ENCODE measurements around the gene ZFX. TPM values are rescaled to one million over a fixed set of nuclear protein-coding genes. Genes with fewer than 3 reads are reported as not detected.

The ZFX gene
- total and polyA plus RNA-seq, 8 donors, result 4.4 to 40.3 (median 23.9) TPM

DNA sequence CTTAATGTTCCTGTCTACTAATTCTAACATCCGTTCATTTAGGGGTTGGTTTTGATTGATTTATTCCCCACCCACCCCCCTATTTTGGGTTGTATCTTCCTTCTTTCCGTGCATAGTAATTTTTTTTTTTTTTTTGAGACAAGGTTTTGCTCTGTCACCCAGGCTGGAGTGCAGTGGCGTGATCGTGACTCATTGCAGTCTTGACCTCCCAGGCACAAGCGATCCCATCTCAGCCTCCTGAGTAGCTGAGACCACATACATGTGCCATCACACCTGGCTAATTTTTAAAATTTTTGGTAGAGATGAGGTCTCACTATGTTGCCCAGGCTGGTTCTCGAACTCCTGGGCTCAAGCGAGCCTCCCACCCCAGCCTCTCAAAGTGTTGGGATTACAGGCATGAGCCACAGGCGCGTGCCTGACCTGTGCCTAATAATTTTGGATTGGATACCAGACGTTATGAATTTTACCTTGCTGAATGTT lies 79.9 kb downstream of the ZFX start:
- H3K36me3 ChIP-seq, result no peaks in the 10 kb centered on the region
- FAIRE-seq (no peak), ATAC-seq (peak; percentile 67 to 77 (median 70)), DNase-seq (peak in 3 of 6 donors; percentile 13 to 28 (median 20))
- no peaks in the 10 kb centered on the region for H3K9me3 ChIP-seq
- intact Hi-C loops (cut with DNase I), result no loop called here
- TF ChIP-seq, protein P1, sequence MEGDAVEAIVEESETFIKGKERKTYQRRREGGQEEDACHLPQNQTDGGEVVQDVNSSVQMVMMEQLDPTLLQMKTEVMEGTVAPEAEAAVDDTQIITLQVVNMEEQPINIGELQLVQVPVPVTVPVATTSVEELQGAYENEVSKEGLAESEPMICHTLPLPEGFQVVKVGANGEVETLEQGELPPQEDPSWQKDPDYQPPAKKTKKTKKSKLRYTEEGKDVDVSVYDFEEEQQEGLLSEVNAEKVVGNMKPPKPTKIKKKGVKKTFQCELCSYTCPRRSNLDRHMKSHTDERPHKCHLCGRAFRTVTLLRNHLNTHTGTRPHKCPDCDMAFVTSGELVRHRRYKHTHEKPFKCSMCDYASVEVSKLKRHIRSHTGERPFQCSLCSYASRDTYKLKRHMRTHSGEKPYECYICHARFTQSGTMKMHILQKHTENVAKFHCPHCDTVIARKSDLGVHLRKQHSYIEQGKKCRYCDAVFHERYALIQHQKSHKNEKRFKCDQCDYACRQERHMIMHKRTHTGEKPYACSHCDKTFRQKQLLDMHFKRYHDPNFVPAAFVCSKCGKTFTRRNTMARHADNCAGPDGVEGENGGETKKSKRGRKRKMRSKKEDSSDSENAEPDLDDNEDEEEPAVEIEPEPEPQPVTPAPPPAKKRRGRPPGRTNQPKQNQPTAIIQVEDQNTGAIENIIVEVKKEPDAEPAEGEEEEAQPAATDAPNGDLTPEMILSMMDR (IDR thresholded peaks at IDR 0.05), result no peak
- H3K4me3 ChIP-seq, result no peak overlapping the region
- WGBS, 2 donors, result 34 to 41% methylated on average over 10 of the region's 10 CpGs
- H3K4me1 ChIP-seq, result peaks cover 0 to 8% (median 6%) of the 10 kb centered on the region in 3 donors
- H3K27ac ChIP-seq, result peak overlapping the region in 3 of 4 donors; percentile 31 to 67 (median 39)
- no peaks in the 10 kb centered on the region for H3K27me3 ChIP-seq

DNA sequence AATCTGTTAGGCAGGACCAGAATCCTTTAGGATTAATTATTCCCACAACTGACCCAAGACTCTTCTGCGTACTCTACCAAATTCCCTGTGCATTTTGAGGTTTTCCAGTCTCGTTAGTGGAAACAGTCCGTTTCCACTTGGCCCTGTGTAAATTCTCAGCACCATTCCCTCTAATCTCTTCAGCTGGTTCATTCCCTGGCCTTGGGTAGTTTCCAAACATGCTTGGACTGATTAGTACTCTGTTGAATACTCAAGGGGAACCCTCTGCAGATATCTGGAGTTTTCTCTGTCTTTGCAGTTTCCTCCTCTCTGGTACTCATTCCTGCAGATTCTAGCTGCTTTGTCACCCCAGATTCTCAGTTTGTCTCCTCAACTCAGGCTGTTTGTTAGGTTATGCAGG lies 80.4 kb downstream of the ZFX start:
- no peaks in the 10 kb centered on the region for H3K27me3 ChIP-seq
- peak in 3 of 6 donors; percentile 40 to 68 (median 53) for DNase-seq
- peaks cover 0 to 8% (median 6%) of the 10 kb centered on the region in 3 donors for H3K4me1 ChIP-seq
- TF ChIP-seq, protein P1 (IDR thresholded peaks at IDR 0.05), result no peak
- WGBS, 2 donors, result 25 to 33% methylated on average over 3 of the region's 3 CpGs
- no peaks in the 10 kb centered on the region for H3K36me3 ChIP-seq
- H3K27ac ChIP-seq, result peak overlapping the region in 3 of 4 donors; percentile 31 to 67 (median 39)
- intact Hi-C loops (cut with DNase I), result no loop called here
- no peak overlapping the region for H3K4me3 ChIP-seq
- peak; percentile 88 to 94 (median 93) for ATAC-seq
- H3K9me3 ChIP-seq, result no peaks in the 10 kb centered on the region
- no peak for FAIRE-seq

DNA sequence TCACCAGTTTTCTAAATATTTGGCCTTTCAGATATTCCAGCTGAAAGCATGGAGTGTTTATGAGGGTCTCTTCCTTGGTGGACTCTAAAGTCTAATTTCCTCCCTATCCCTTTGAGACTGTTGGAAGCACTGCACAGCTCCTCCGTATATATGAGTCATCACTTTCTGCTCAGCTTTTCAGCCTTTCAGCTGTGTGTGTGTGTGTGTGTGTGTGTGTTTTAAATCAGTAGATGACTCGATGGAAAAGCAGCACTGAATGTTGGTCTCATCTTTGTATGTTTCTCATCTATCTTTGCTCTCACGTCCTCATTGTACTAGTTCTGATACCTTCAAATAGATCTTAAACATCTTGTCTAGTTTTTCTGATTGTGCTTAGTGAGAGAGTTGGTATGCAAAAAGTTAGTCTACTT lies 81.6 kb downstream of the ZFX start:
- no peak overlapping the region for H3K4me3 ChIP-seq
- intact Hi-C loops (cut with DNase I), result no loop called here
- FAIRE-seq (no peak), ATAC-seq (peak; percentile 79 to 87 (median 82)), DNase-seq (peak in 3 of 6 donors; percentile 21 to 52 (median 29))
- H3K9me3 ChIP-seq, result no peaks in the 10 kb centered on the region
- H3K36me3 ChIP-seq, result no peaks in the 10 kb centered on the region
- WGBS, 2 donors, result 28 to 32% methylated on average over 3 of the region's 3 CpGs
- no peaks in the 10 kb centered on the region for H3K27me3 ChIP-seq
- TF ChIP-seq, protein P1 (IDR thresholded peaks at IDR 0.05), result no peak
- H3K27ac ChIP-seq, result no peak overlapping the region
- H3K4me1 ChIP-seq, result peaks cover 0 to 8% (median 6%) of the 10 kb centered on the region in 3 donors

DNA sequence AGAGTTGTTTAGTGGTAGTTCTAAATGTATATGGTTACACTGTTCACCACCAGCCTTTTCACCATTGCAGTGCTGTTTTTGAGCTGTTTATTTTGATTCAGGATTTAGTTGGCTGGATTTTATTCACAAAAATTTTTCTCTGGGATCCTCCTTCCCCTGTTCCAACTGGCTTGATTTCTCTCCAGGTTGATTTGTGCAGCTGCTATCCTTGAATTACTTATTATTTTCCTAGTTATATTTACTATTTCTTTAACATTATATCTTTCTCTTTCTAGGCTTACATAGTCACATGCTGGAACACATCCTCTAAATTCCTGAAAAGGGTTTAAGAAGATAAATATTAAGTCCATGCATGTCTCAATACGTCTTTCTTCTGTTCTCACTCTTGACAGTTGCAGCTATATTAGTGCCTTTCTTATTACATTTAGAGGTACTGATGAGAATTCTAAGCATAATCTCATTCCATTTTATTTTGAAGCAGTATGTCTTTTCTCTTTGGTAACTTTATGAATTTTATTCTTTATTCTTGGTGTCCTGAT lies 82.2 kb downstream of the ZFX start:
- Histone ChIP-seq H3K36me3 (no peaks in the 10 kb centered on the region), H3K27me3 (no peaks in the 10 kb centered on the region), H3K4me3 (no peak overlapping the region), H3K9me3 (no peaks in the 10 kb centered on the region), H3K4me1 (peaks cover 0 to 8% (median 6%) of the 10 kb centered on the region in 3 donors), H3K27ac (no peak overlapping the region)
- TF ChIP-seq, protein P1 (IDR thresholded peaks at IDR 0.05), result no peak
- FAIRE-seq, result no peak
- intact Hi-C loops (cut with DNase I), result no loop called here
- no peak for ATAC-seq
- no peak for DNase-seq
- WGBS, 2 donors, result 46 to 48% methylated on average over 1 of the region's 1 CpG

DNA sequence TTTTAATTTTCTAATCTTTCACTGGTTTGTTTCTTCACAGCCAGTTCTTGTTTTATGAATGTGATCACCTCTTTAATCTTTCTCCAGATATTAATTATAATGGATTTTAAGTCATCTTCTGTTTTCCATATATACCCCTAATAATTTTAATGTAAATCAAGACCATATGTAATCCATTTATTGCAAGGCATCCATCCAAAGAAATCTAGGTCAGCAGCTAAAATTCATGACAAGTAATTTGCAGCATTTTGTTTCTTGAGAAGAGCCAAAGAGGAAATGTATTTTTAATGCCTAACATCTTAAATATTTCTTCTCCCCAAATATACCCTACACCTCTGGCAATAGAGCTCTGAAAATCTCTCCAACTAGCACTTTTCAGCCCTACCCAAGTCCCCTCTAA lies 83.3 kb downstream of the ZFX start:
- DNase-seq (no peak), FAIRE-seq (no peak), ATAC-seq (no peak)
- no peaks in the 10 kb centered on the region for H3K27me3 ChIP-seq
- no peaks in the 10 kb centered on the region for H3K9me3 ChIP-seq
- H3K27ac ChIP-seq, result no peak overlapping the region
- no peaks in the 10 kb centered on the region for H3K36me3 ChIP-seq
- intact Hi-C loops (cut with DNase I), result no loop called here
- H3K4me1 ChIP-seq, result peaks cover 0 to 8% (median 6%) of the 10 kb centered on the region in 3 donors
- H3K4me3 ChIP-seq, result no peak overlapping the region
- TF ChIP-seq, protein P1 (IDR thresholded peaks at IDR 0.05), result no peak

Measured in pancreas (tissue), 10 donors.